ENCODE results near the gene MAPK10. TPM values are rescaled to one million over a fixed set of nuclear protein-coding genes. Genes with fewer than 3 reads are reported as not detected.

MAPK10 gene
- total RNA-seq, 2 donors from 2014 or later, result 49.7 to 64.9 TPM

GRCh38 chr4:86117705-86118302 is 242.0 kb downstream of the MAPK10 start:
- no peaks in the 10 kb centered on the region for H3K9me3 ChIP-seq
- no peaks in the 10 kb centered on the region for H3K27me3 ChIP-seq (replicated peaks; ENCODE audit: insufficient read depth)
- DNase-seq (ENCODE audit: low spot score), result no peak
- no peak overlapping the region for H3K27ac ChIP-seq
- WGBS, result 25% methylated on average over 2 of the region's 2 CpGs
- TF ChIP-seq POLR2AphosphoS5 (IDR thresholded peaks at IDR 0.05) (no peak), POLR2A (IDR thresholded peaks at IDR 0.05) (no peak)
- TF ChIP-seq, protein P1, sequence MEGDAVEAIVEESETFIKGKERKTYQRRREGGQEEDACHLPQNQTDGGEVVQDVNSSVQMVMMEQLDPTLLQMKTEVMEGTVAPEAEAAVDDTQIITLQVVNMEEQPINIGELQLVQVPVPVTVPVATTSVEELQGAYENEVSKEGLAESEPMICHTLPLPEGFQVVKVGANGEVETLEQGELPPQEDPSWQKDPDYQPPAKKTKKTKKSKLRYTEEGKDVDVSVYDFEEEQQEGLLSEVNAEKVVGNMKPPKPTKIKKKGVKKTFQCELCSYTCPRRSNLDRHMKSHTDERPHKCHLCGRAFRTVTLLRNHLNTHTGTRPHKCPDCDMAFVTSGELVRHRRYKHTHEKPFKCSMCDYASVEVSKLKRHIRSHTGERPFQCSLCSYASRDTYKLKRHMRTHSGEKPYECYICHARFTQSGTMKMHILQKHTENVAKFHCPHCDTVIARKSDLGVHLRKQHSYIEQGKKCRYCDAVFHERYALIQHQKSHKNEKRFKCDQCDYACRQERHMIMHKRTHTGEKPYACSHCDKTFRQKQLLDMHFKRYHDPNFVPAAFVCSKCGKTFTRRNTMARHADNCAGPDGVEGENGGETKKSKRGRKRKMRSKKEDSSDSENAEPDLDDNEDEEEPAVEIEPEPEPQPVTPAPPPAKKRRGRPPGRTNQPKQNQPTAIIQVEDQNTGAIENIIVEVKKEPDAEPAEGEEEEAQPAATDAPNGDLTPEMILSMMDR (IDR thresholded peaks at IDR 0.05), result no peak
- H3K36me3 ChIP-seq, result no peaks in the 10 kb centered on the region
- no peaks in the 10 kb centered on the region for H3K4me1 ChIP-seq (replicated peaks)
- intact Hi-C loops (cut with DNase I), result no loop called here
- no peak overlapping the region for H3K4me3 ChIP-seq

- Histone ChIP-seq H3K4me1 (replicated peaks) (no peaks in the 10 kb centered on the region), H3K36me3 (no peaks in the 10 kb centered on the region), H3K9me3 (no peaks in the 10 kb centered on the region), H3K27me3 (replicated peaks; ENCODE audit: insufficient read depth) (no peaks in the 10 kb centered on the region), H3K27ac (no peak overlapping the region), H3K4me3 (no peak overlapping the region)
- TF ChIP-seq, protein P1 (IDR thresholded peaks at IDR 0.05), result no peak
- TF ChIP-seq POLR2AphosphoS5 (IDR thresholded peaks at IDR 0.05), result no peak
- no peak for TF ChIP-seq POLR2A (IDR thresholded peaks at IDR 0.05)
- DNase-seq (ENCODE audit: low spot score), result no peak
- WGBS, result 91% methylated on average over 2 of the region's 2 CpGs
- intact Hi-C loops (cut with DNase I), result no loop called here
These were observed 245.3 kb downstream of the MAPK10 start for GRCh38 chr4:86114563-86114962.

GRCh38 chr4:86108834-86109233 is 251.0 kb downstream of the MAPK10 start:
- Histone ChIP-seq H3K9me3 (no peaks in the 10 kb centered on the region), H3K4me1 (replicated peaks) (no peaks in the 10 kb centered on the region), H3K36me3 (no peaks in the 10 kb centered on the region), H3K27ac (no peak overlapping the region), H3K27me3 (replicated peaks; ENCODE audit: insufficient read depth) (no peaks in the 10 kb centered on the region), H3K4me3 (no peak overlapping the region)
- no peak for TF ChIP-seq POLR2AphosphoS5 (IDR thresholded peaks at IDR 0.05)
- no peak for TF ChIP-seq POLR2A (IDR thresholded peaks at IDR 0.05)
- 62% methylated on average over 2 of the region's 2 CpGs for WGBS
- no peak for DNase-seq (ENCODE audit: low spot score)
- intact Hi-C loops (cut with DNase I), result no loop called here

GRCh38 chr4:86108137-86108536 is 251.7 kb downstream of the MAPK10 start:
- WGBS, result 51% methylated on average over 1 of the region's 1 CpG
- no peak for TF ChIP-seq POLR2A (IDR thresholded peaks at IDR 0.05)
- TF ChIP-seq, protein P1 (IDR thresholded peaks at IDR 0.05), result no peak
- TF ChIP-seq POLR2AphosphoS5 (IDR thresholded peaks at IDR 0.05), result no peak
- Histone ChIP-seq H3K4me1 (replicated peaks) (no peaks in the 10 kb centered on the region), H3K27me3 (replicated peaks; ENCODE audit: insufficient read depth) (no peaks in the 10 kb centered on the region), H3K36me3 (no peaks in the 10 kb centered on the region), H3K27ac (no peak overlapping the region), H3K4me3 (no peak overlapping the region), H3K9me3 (no peaks in the 10 kb centered on the region)
- intact Hi-C loops (cut with DNase I), result no loop called here
- DNase-seq (ENCODE audit: low spot score), result no peak

DNA sequence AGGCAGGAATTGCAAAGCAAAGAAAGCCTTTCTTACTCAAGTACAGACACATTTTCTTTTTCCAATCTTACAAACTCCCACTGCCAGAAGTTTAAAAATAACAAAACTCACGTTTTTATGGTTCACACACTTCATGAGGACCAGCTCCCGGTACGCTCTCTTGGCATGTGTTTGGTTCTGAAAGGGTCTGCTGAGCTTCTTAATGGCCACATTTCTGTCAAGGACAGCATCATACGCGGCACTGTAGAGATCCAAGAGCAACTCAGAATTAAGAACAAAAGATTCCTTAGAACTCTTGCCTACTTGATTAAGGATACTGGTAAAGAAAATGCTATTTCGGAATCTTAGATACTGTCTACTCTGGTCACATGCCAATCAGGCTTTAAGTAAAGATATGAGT is 252.7 kb downstream of the MAPK10 start:
- 63% methylated on average over 6 of the region's 6 CpGs for WGBS
- TF ChIP-seq POLR2AphosphoS5 (IDR thresholded peaks at IDR 0.05) (no peak), POLR2A (IDR thresholded peaks at IDR 0.05) (no peak)
- TF ChIP-seq, protein P1 (IDR thresholded peaks at IDR 0.05), result no peak

More for the DNA sequence above, 252.7 kb downstream of the MAPK10 start:
- DNase-seq (ENCODE audit: low spot score), result no peak
- intact Hi-C loops (cut with DNase I), result no loop called here
- Histone ChIP-seq H3K4me1 (replicated peaks) (no peaks in the 10 kb centered on the region), H3K4me3 (no peak overlapping the region), H3K9me3 (no peaks in the 10 kb centered on the region), H3K27me3 (replicated peaks; ENCODE audit: insufficient read depth) (no peaks in the 10 kb centered on the region), H3K27ac (no peak overlapping the region), H3K36me3 (no peaks in the 10 kb centered on the region)

Data from prostate gland (tissue), 2 donors.